ENCODE data around the gene OR7C1. TPM values are rescaled to one million over a fixed set of nuclear protein-coding genes. Genes with fewer than 3 reads are reported as not detected.

The OR7C1 gene
- total RNA-seq, 2 experiments from 2014 or later, result not detected

DNA sequence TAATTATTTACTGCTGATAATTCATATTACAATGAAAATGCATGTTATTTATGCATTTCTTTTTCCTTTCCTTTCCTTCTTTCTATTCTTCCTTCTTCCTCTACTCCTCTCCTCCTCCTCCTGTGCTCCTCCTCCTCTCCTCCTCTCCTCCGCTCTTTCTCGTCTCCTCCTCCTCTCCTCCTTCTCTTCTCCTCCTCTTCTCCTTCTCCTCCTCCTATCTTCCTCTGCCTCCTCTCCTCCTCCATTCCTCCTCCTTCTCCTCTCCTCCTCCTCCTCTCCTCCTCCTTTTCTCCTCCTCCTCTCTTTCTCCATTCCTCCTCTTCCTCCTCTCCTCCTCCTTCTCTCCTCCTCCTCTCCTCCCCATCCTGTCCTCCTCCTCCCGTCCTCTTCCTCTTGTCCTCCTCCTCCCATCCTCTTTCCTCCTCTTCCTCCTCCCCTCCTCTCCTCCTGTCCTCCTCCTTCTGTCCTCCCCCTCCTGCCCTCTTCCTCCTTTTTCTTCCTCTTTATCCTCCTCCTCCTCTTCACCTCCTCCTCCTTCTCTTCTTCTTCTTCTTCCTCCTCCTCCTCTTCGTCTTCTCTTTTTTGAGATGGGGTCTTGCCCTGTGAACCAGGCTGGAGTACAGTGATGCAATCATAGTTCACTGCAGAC is 71.4 kb downstream of the OR7C1 start:
- Mint-ChIP-seq H3K36me3 (no peaks in the 10 kb centered on the region), H3K27ac (no peak overlapping the region)

DNA sequence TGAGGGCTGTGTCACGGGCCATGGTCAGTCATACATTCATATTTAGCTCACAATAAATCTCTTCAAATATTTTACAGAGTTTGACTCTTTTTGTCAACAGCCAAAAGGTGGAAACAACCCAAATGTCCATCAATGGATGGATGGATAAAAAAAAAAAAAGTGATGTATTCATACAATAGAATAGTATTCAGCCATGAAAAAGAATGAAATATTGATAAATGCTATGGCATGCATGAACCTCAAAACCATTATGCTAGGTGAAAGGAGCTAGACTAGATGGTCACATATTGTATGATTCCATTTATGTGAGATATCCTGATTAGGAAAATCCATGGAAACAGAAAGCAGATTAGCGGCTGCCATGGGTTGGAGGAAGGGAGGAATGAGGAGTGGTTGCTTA is 72.9 kb downstream of the OR7C1 start:
- Mint-ChIP-seq H3K27ac (no peak overlapping the region), H3K9me3 (peaks cover 2% of the 10 kb centered on the region), H3K36me3 (no peaks in the 10 kb centered on the region), H3K4me3 (no peak overlapping the region), H3K4me1 (no peaks in the 10 kb centered on the region), H3K27me3 (peaks cover 12% of the 10 kb centered on the region)
- no peak for DNase-seq

More for the DNA sequence above, 71.4 kb downstream of the OR7C1 start:
- Mint-ChIP-seq H3K4me3 (no peak overlapping the region), H3K27me3 (peaks cover 12% of the 10 kb centered on the region), H3K4me1 (no peaks in the 10 kb centered on the region), H3K9me3 (peaks cover 2% of the 10 kb centered on the region)
- no peak for DNase-seq

DNA sequence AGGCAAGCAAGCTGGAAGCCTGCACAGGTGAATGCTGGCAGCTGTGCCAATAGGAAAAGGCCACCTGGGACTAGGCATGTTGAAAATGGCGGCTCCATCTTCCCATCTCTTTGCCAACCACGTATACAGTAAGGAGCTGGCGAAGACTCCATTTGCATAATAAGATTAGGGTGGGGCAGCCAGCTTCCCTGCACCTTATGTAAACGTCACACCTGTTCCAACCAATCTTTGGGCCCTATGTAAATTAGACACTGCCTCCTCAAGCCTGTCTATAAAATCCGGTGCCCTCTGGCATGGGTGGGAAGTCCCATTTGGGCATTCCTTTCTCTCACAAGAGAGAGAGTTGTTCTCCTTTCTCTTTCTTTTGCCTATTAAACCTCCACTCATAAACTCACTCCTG is 73.4 kb downstream of the OR7C1 start:
- Mint-ChIP-seq H3K27me3 (peaks cover 12% of the 10 kb centered on the region), H3K36me3 (no peaks in the 10 kb centered on the region), H3K27ac (no peak overlapping the region), H3K4me3 (no peak overlapping the region), H3K4me1 (no peaks in the 10 kb centered on the region), H3K9me3 (peaks cover 2% of the 10 kb centered on the region)
- no peak for DNase-seq

DNA sequence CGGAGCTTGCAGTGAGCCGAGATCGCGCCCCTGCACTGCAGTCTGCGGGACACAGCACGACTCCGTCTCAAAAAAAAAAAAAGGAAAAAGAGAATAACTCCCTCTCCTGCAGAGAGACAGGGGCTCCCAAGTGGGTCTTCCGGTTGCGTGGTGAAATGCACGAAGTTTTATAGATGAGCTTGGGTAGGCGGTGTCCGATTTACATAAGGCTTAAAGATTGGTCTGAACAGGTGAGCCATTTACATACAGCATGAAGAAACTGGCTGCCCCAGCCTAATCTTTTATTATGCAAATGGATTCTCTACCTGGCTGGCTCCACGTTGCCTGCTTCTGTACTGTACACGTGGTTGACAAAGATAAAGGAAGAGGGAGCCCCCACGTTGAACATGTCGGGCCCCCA is 76.2 kb downstream of the OR7C1 start:
- H3K4me3 Mint-ChIP-seq, result no peak overlapping the region
- DNase-seq, result no peak
- H3K9me3 Mint-ChIP-seq, result peaks cover 2% of the 10 kb centered on the region
- H3K27me3 Mint-ChIP-seq, result peaks cover under 1% of the 10 kb centered on the region
- H3K4me1 Mint-ChIP-seq, result no peaks in the 10 kb centered on the region
- no peaks in the 10 kb centered on the region for H3K36me3 Mint-ChIP-seq
- H3K27ac Mint-ChIP-seq, result no peak overlapping the region

DNA sequence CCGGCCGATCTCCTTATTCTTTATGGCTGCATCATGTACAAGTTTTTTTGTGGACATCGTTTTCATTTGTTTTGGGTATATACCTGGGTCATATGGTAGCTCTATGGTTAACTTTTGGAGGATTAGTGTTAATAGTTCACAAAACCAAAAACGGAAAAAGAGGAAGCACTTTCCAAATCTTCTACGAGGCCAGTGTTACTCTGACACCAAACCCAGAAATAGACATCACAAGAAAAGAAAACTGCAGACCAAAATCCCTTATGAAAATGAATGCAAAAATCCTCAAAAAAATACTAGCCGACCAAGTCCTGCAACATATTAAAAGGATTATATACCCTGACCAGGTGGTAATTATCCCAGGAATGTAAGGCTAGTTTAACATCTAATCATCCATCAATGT is 86.4 kb downstream of the OR7C1 start:
- no peak for DNase-seq
- Mint-ChIP-seq H3K9me3 (no peaks in the 10 kb centered on the region), H3K27ac (no peak overlapping the region), H3K36me3 (no peaks in the 10 kb centered on the region), H3K4me3 (no peak overlapping the region), H3K27me3 (no peaks in the 10 kb centered on the region), H3K4me1 (no peaks in the 10 kb centered on the region)

Other genes starting within 250 kb of the OR7C1 start
- gene ADGRE3, start 160.3 kb downstream of the OR7C1 start, total RNA-seq, result not detected
- 1 to 10 TPM; 6.4 to 7.1 TPM for gene ZNF333, start 145.1 kb downstream of the OR7C1 start, total RNA-seq
- gene ADGRE2, start 56.6 kb downstream of the OR7C1 start, total RNA-seq, result under 1 TPM; 0.29 to 0.48 TPM
- gene OR7A5, start within 50 bp of the OR7C1 start, total RNA-seq, result not detected
- not detected for gene OR7A10, start 13.7 kb upstream of the OR7C1 start, total RNA-seq
- gene OR7A17, start 50.9 kb upstream of the OR7C1 start, total RNA-seq, result not detected
- gene OR7C2, start 106.3 kb upstream of the OR7C1 start, total RNA-seq, result not detected
- gene SLC1A6, start 144.7 kb upstream of the OR7C1 start, total RNA-seq, result not detected
- not detected for gene CASP14, start 214.3 kb upstream of the OR7C1 start, total RNA-seq
- gene OR1I1, start 247.0 kb upstream of the OR7C1 start, total RNA-seq, result not detected

Measured in activated naive CD8-positive, alpha-beta T cell treated with anti-CD3 and anti-CD28 coated beads for 36 hours (primary cell).